Retinal pigment epithelial cell (primary cell): ENCODE results near the gene ACOD1.
"Not testable (repeated sequence)": the region's sequence is repeated elsewhere in the genome, so short reads cannot be mapped to it uniquely, and the experiment has no call there.

Experiments
- DNase-seq: peaks from one replicate; pipeline ENCODE4 v3.0.0-alpha.2; 2010; ENCODE audit warnings: low read depth
- H3K4me3 ChIP-seq: 2 replicates; pipeline ENCODE4 v1.5.1; 2011; ENCODE audit warnings: mild to moderate bottlenecking, low read length, control low read depth, moderate library complexity
- CTCF ChIP-seq: conservative IDR thresholded peaks from 2 replicates; pipeline ENCODE4 v1.5.1; 2011; ENCODE audit warnings: low read depth, low read length, control low read depth, inconsistent platforms

ACOD1 gene

GRCh38 chr13:76948149-76948548 lies at the start of gene ACOD1:
ACOD1 (plus strand) TSS chr13:76948511; CDS start chr13:76948559, 48 bp downstream.
- no peak for TF ChIP-seq CTCF
- no peak within 1 kb of the TSS for H3K4me3 ChIP-seq
- DNase-seq: no peak

- H3K4me3 ChIP-seq: not testable (repeated sequence)
Measured at GRCh38 chr13:76899066-76899465, 49.2 kb upstream of the ACOD1 start.

GRCh38 chr13:76903544-76904162 lies 44.7 kb upstream of the ACOD1 start:
- peak; percentile 100 for TF ChIP-seq CTCF
- H3K4me3 ChIP-seq: no peak overlapping the region
- peak; percentile 29 for DNase-seq

More at GRCh38 chr13:76899066-76899465, 49.2 kb upstream of the ACOD1 start:
- DNase-seq: not testable (repeated sequence)

GRCh38 chr13:76904507-76904906 lies 43.8 kb upstream of the ACOD1 start:
- DNase-seq: no peak
- H3K4me3 ChIP-seq: no peak overlapping the region
- no peak for TF ChIP-seq CTCF

- TF ChIP-seq CTCF: no peak
- DNase-seq: no peak
Measured at GRCh38 chr13:76912476-76912875, 35.8 kb upstream of the ACOD1 start.

GRCh38 chr13:76913898-76914297 lies 34.4 kb upstream of the ACOD1 start:
- no peak overlapping the region for H3K4me3 ChIP-seq
- DNase-seq: no peak
- TF ChIP-seq CTCF: no peak

More at GRCh38 chr13:76912476-76912875, 35.8 kb upstream of the ACOD1 start:
- no peak overlapping the region for H3K4me3 ChIP-seq

GRCh38 chr13:76917095-76917494 lies 31.2 kb upstream of the ACOD1 start:
- H3K4me3 ChIP-seq: no peak overlapping the region
- DNase-seq: no peak
- TF ChIP-seq CTCF: no peak

GRCh38 chr13:76917755-76918481 lies 30.4 kb upstream of the ACOD1 start:
- not testable (repeated sequence) for H3K4me3 ChIP-seq
- peak; percentile 22 for DNase-seq
